ENCODE measurements around the gene MYB.
"Not testable (repeated sequence)": the region's sequence is repeated elsewhere in the genome, so short reads cannot be mapped to it uniquely, and the experiment has no call there.

The MYB gene

DNA sequence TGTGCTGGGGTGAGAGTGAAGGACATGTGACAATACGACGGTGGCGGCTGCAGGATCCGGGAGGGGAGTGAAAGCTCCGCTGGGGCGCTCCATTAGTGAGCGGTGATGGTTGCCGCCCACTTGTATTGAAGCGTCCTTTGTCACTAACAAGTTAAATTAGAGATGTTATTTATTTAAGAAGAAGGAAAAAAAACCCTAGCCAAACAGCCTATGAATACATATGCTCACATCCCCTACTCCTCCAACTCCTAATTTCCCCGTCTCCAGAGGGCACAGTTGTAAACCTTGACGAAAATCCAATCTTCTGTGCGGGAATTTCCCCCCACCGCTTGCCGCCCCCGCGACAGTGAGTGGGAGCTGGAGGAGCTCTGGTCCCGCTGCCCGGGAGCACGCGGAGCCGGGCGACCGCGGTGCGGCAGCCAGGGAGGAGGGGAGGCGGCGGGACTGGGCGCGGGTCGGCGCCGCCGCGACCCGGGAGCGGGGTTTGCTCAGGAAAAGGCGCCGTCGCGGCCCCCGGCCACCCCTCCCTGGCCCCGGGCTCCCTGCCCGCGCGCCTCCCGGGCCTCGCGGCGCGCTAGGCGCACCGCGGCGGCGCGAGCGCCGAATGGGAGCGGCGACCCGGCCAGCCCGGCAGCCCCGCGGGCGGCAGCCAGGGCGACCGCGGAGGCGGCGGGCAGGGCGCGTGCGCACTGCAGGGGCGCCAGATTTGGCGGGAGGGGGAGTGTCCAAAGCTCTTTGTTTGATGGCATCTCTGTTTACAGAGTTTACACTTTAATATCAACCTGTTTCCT is at the start of gene MYB:
Gene MYB, plus strand, starts transcription at position 767 of the 791 bp plus-strand sequence. CDS start 206 bp downstream, outside the sequence.
- DNase-seq (ENCODE audit: low spot score in 2 of 2), result peak; percentile 89 to 94
- peak within 1 kb of the TSS; percentile 46 for H3K4me3 ChIP-seq
- in situ Hi-C loops (cut with MboI; ENCODE audit: low sequenced_read_pairs), result loop anchor here (25.0 kb wide), 1 partner anchor 232 kb away; no protein-coding TSS in a partner anchor
- H3K9me3 ChIP-seq, result no peaks in the 10 kb centered on the region
- H3K36me3 ChIP-seq (replicated peaks), result no peaks in the 10 kb centered on the region; the same call in 1 of the 2 replicates
- H3K27me3 ChIP-seq (ENCODE audit: low read depth), result no peaks in the 10 kb centered on the region
- peaks cover 2% of the 10 kb centered on the region; the same call in 1 of the 2 replicates for H3K4me1 ChIP-seq

DNA sequence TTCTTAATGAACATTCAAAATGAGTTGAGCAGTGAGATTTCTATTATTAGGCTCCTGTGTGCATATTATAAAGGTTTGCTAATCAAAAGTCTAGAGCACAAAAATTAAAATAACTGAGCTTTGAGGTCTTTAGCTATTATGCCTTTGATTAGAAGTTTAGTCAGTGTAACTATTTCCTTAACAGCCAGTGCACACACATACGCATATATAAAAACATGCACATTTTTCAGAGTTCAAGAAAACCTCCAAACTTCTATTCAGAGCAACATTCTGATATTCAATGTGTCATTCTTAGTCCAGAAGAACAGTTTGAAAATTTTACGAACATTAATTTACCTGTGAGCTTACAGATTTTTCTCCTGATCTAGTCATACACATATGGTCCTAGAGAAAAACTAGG is 48.3 kb upstream of the MYB start:
- H3K4me1 ChIP-seq, result peaks cover 8% of the 10 kb centered on the region; the same call in 1 of the 2 replicates
- no peaks in the 10 kb centered on the region for H3K27me3 ChIP-seq (ENCODE audit: low read depth)
- H3K9me3 ChIP-seq, result no peaks in the 10 kb centered on the region
- DNase-seq (ENCODE audit: low spot score in 2 of 2), result no peak
- H3K4me3 ChIP-seq, result no peak overlapping the region
- no peaks in the 10 kb centered on the region for H3K36me3 ChIP-seq (replicated peaks)
- in situ Hi-C loops (cut with MboI; ENCODE audit: low sequenced_read_pairs), result no loop called here

DNA sequence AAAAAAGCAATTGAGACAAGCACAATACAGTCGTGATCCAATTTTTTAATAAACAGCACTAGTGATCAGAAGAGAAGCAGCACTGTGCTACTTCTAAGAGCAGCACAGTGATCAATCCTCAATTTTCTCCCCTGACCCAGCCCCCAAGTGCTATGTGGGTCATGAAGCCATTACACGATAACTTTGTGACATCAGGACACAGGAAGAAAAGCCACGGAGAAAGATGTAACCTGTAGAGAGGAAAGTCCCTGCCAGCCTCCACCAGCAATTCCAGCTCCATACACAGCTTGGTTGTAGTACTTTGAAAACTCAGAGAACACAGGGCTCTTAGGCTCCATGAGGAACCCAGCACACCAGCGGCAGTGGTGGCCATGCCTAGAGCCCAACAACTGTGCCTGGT is 45.3 kb upstream of the MYB start:
- H3K4me1 ChIP-seq, result no peaks in the 10 kb centered on the region
- no peaks in the 10 kb centered on the region for H3K9me3 ChIP-seq
- DNase-seq (ENCODE audit: low spot score in 2 of 2), result no peak
- no peaks in the 10 kb centered on the region for H3K27me3 ChIP-seq (ENCODE audit: low read depth)
- in situ Hi-C loops (cut with MboI; ENCODE audit: low sequenced_read_pairs), result no loop called here
- no peak overlapping the region for H3K4me3 ChIP-seq
- H3K36me3 ChIP-seq (replicated peaks), result no peaks in the 10 kb centered on the region

DNA sequence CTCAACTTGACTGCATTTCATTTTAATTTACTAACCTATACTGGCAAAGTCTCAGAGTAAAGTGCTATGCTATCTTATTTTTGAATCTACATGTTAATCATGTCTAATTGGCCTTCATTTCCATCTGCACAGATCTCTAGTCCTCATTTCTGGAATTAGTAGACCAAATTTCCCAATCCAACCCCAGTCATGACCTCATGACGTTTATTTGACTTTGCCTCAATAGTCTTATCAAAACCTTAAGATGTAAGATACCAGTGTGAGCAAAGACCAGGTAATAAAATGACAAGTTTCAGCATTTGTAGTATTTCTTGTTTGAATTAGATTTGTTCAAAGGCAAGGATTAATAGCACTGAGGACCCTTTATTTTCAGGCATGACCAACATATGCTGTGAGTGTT is 43.3 kb upstream of the MYB start:
- Histone ChIP-seq H3K36me3 (replicated peaks) (no peaks in the 10 kb centered on the region), H3K9me3 (no peaks in the 10 kb centered on the region), H3K4me1 (no peaks in the 10 kb centered on the region), H3K27me3 (ENCODE audit: low read depth) (no peaks in the 10 kb centered on the region), H3K4me3 (no peak overlapping the region)
- in situ Hi-C loops (cut with MboI; ENCODE audit: low sequenced_read_pairs), result no loop called here
- DNase-seq (ENCODE audit: low spot score in 2 of 2), result no peak

DNA sequence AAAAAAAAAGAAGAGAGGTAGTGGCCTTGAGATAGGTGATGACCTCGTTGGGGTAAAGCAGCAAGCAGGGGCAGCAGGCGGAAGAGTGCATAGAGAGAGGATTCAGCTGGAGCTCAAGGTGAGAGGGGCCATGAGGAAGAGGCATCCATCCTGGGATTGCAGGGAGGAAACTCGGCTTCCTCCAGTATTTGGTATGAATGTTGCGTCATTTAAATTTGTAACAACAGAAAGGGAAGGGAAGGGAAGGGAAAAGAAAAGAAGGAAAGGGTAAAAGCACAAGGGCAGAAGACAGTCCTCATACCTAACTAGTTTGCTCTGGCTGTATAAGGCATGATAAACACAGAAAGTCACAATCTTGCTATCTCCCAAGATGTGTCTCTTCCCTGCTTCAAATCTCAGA is 39.9 kb upstream of the MYB start:
- in situ Hi-C loops (cut with MboI; ENCODE audit: low sequenced_read_pairs), result no loop called here
- no peaks in the 10 kb centered on the region for H3K9me3 ChIP-seq
- H3K4me1 ChIP-seq, result no peaks in the 10 kb centered on the region

DNA sequence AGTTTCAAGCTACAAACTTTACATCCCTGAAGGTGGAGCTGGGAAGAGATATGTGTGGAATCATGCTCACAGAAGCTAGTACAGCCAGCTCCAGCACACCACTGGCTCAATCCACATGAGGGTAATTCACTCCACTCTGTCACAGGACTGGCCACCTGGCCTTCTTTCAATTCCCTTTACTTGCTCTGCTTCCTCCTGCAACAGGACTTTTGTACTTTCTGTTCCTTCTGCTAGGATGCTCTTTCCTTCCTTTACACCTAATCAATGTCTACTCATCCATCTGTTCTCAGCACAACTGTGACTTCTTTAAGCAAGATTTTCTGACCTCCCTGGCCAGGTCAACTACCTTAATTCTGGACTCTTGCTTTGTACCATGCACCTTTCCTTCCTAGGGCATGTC is 39.4 kb upstream of the MYB start:
- Histone ChIP-seq H3K4me1 (no peaks in the 10 kb centered on the region), H3K27me3 (ENCODE audit: low read depth) (no peaks in the 10 kb centered on the region), H3K36me3 (replicated peaks) (no peaks in the 10 kb centered on the region), H3K9me3 (no peaks in the 10 kb centered on the region), H3K4me3 (no peak overlapping the region)
- DNase-seq (ENCODE audit: low spot score in 2 of 2), result no peak
- in situ Hi-C loops (cut with MboI; ENCODE audit: low sequenced_read_pairs), result no loop called here

More for the DNA sequence above, 39.9 kb upstream of the MYB start:
- Histone ChIP-seq H3K36me3 (replicated peaks) (no peaks in the 10 kb centered on the region), H3K27me3 (ENCODE audit: low read depth) (no peaks in the 10 kb centered on the region), H3K4me3 (no peak overlapping the region)
- DNase-seq (ENCODE audit: low spot score in 2 of 2), result no peak

DNA sequence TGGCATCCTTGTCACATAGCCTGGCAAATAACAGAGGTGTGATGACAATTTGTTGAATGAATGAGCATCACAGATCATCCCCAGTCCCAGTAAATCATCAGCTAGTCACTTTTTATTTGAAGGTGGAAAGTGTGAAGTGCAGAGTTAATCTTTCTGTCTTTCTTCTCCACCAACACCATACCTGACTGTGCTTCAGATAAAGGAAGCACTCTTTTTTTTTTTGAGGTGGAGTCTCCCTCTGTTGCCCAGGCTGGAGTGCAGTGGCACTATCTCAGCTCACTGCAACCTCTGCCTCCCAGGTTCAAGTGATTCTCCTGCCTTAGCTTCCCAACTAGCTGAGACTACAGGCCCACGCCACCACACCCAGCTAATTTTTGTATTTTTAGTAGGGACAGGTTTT is 38.9 kb upstream of the MYB start:
- DNase-seq (ENCODE audit: low spot score in 2 of 2); H3K9me3 ChIP-seq; in situ Hi-C loops (cut with MboI; ENCODE audit: low sequenced_read_pairs); H3K4me1 ChIP-seq; H3K27me3 ChIP-seq (ENCODE audit: low read depth); H3K36me3 ChIP-seq (replicated peaks); H3K4me3 ChIP-seq: not testable (repeated sequence)

DNA sequence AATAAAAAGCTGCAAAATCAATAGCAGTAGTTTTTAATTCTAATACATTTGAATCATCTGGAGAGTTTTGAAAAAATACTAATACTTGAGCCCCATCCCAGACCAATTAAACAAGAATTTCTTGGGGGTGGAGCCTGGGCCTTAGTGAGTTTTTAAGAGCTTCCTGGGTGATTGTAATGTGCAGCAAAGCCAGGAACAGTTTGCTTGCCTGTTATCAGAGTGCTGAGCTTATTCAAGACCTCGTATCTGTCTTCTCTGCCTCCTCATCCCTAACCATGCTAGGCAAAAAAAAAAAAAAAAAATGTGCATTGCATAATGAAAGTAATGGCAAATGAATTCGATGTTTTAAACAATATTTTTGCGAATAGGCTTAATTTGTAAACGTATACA is 36.4 kb upstream of the MYB start:
- no peaks in the 10 kb centered on the region for H3K27me3 ChIP-seq (ENCODE audit: low read depth)
- H3K4me1 ChIP-seq, result no peaks in the 10 kb centered on the region
- DNase-seq (ENCODE audit: low spot score in 2 of 2), result no peak
- no peaks in the 10 kb centered on the region for H3K9me3 ChIP-seq
- no peaks in the 10 kb centered on the region for H3K36me3 ChIP-seq (replicated peaks)
- no peak overlapping the region for H3K4me3 ChIP-seq
- in situ Hi-C loops (cut with MboI; ENCODE audit: low sequenced_read_pairs), result no loop called here

DNA sequence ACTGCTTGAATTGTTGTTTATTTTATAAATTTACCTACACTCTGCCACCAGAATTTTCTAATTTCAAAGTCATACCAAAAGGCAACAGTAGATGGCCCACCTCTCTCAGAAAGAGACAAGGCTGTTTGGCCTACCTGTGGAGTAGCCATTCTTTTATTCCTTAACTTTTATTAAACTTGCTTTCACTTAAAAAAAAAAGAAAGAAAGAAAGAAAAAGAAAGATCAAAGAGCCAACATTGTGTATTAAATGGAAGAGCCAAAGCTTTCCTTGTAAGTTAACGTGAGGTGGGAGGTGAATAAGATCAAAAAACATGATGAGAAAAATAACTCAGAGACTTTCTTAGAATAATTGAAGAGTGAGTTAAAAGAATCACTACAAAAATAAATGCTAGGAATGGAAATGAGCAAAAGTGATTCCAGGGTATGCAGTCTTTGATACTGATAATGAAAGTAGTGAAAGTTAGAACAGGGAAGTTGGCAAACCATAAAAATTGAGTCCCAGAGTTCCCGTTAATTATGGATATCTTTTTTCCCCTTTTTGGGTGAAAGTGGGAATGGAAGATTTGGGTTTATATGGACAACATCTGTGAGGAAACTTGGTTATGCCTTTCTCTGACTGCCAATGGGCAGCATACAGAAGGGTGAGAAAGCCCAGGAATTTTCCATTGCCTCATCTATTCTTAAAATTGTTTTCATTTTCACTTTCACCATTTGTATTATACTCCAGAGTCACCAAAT is 35.9 kb upstream of the MYB start:
- in situ Hi-C loops (cut with MboI; ENCODE audit: low sequenced_read_pairs), result no loop called here
- no peaks in the 10 kb centered on the region for H3K27me3 ChIP-seq (ENCODE audit: low read depth)
- H3K4me3 ChIP-seq, result no peak overlapping the region
- H3K4me1 ChIP-seq, result no peaks in the 10 kb centered on the region
- peak; percentile 33 to 38 for DNase-seq (ENCODE audit: low spot score in 2 of 2)
- H3K36me3 ChIP-seq (replicated peaks), result no peaks in the 10 kb centered on the region
- no peaks in the 10 kb centered on the region for H3K9me3 ChIP-seq

DNA sequence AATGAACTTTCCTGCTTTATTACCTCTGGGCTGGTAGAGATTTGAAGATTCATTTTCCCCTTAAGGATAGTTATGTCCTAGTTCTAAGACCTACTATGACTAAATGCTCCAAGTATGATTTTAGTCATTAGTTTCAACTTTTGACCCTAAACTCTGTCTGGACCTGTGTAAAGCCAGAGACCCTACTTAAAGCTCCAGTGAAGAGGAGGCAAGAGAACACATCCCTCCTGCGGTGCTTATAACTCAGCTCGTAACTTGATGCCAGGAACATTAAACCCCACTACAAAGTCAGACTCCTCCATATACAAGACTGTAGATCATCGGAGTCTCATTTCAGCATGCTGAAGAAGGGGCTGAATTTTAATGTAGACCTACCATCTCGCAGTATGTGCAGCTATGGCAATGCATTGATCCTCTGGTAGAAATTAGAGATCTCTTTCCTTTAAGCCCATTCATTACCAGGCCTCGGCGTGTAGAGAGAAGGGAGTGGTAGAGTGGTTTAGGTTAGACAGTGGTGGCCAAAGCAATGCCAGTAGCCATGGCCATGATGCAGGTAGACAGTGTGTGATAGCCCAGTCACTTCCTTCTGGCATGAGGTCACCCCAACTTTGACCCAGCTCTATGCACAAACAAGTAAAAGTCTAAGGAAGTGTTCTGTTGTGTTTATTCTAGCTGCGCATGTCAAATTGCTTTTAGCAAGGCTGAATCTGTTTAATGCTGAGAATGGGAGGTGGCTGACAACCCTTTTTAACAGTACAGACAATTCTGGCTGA is 34.8 kb upstream of the MYB start:
- H3K4me1 ChIP-seq, result no peaks in the 10 kb centered on the region
- in situ Hi-C loops (cut with MboI; ENCODE audit: low sequenced_read_pairs), result no loop called here
- DNase-seq (ENCODE audit: low spot score in 2 of 2), result no peak

DNA sequence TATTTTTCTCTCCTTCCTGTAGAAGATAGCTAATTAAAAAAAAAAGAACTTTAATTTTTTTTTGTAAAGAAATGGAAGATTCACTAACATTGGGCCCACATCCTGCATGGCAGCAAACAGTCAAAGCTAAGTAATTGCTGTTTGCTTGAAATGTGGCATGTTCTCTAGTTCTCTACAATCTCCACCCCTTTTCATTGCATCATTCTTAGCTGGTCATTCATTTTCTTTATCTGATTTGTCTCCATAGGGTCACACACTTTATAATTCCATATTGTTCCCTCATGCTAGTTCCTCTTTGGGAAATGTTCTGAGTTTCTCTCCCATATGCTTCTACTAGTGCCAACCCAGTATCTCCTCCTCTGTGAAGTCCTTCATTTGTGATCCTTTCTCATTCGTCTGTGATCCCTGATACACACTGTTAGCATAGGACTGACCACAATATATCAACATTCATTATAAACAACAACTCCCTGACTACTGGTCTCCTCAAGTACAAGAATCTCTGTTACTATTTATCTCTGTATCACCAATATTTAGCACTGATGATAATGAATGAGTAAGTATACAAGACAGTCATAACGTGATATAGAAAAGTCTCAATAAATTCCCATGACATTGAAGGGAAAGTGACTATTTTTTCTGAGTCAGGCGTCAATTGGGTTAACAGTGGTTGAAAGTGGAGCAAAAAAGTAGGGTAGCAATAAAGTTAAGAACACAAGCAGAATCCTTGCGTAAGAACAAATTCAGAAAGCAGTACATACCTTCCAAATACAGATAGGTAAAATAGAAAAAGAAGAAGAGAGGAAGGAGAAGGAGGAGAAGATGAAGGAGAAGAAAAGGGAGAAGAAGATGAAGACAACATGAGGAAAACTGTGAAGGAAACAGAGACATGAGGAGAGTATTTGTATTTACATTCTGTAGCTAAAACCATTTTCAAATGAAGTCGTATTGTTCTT is 33.2 kb upstream of the MYB start:
- H3K9me3 ChIP-seq, result peaks cover 5% of the 10 kb centered on the region; the same call in 1 of the 2 replicates
- no peaks in the 10 kb centered on the region for H3K4me1 ChIP-seq
- H3K4me3 ChIP-seq, result no peak overlapping the region
- in situ Hi-C loops (cut with MboI; ENCODE audit: low sequenced_read_pairs), result no loop called here
- no peaks in the 10 kb centered on the region for H3K36me3 ChIP-seq (replicated peaks)
- H3K27me3 ChIP-seq (ENCODE audit: low read depth), result no peaks in the 10 kb centered on the region
- DNase-seq (ENCODE audit: low spot score in 2 of 2), result no peak

More for the DNA sequence above, 34.8 kb upstream of the MYB start:
- H3K4me3 ChIP-seq, result no peak overlapping the region
- no peaks in the 10 kb centered on the region for H3K27me3 ChIP-seq (ENCODE audit: low read depth)
- H3K9me3 ChIP-seq, result 0 out of 2 replicates have a peak, but pooled peaks cover 2% of the 10 kb centered on the region
- no peaks in the 10 kb centered on the region for H3K36me3 ChIP-seq (replicated peaks)

DNA sequence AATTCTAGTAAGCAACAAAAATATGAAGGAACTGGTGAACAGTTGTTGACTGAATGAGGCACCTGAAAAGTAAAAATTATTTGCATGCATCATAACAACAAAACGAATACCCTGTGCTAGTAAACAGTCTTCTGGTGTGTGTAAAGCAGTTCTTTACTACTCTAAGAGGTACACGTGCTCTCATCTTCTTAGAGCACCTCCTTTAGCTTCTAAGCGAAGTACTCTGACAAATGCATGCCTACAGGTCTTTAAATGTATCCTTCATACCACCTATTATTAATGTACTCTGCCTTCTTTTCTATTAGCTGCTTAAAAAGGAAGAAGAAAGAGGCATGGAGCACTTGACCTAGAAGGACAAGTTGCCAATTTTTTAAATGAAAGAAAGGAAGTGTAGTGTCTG is 32.2 kb upstream of the MYB start:
- no peak overlapping the region for H3K4me3 ChIP-seq
- peaks cover 5% of the 10 kb centered on the region; the same call in 1 of the 2 replicates for H3K9me3 ChIP-seq
- no peaks in the 10 kb centered on the region for H3K4me1 ChIP-seq
- in situ Hi-C loops (cut with MboI; ENCODE audit: low sequenced_read_pairs), result no loop called here
- no peaks in the 10 kb centered on the region for H3K27me3 ChIP-seq (ENCODE audit: low read depth)
- DNase-seq (ENCODE audit: low spot score in 2 of 2), result no peak
- no peaks in the 10 kb centered on the region for H3K36me3 ChIP-seq (replicated peaks)

DNA sequence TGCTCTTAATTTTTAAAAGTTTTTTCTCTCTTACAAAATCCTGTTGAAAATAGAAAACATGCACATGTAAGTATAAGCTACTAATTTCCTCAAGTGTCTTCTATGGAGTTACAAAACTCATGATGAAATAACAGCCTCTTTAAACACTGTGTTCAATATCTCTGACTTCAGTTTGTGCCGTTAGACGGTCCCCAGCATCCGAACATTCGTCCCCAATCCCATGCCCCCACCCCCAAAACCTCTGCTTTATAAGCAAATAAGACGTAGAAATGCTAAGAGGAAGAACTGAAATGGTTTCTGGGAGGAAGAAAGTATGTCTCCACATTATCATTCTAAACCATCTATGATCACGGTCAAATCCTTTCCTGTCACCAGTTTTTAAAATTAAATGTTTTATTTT is 31.7 kb upstream of the MYB start:
- in situ Hi-C loops (cut with MboI; ENCODE audit: low sequenced_read_pairs), result no loop called here
- Histone ChIP-seq H3K4me3 (no peak overlapping the region), H3K27me3 (ENCODE audit: low read depth) (no peaks in the 10 kb centered on the region), H3K36me3 (replicated peaks) (no peaks in the 10 kb centered on the region), H3K4me1 (no peaks in the 10 kb centered on the region), H3K9me3 (peaks cover 5% of the 10 kb centered on the region; the same call in 1 of the 2 replicates)
- DNase-seq (ENCODE audit: low spot score in 2 of 2), result no peak
